NK-92 (cell line): ENCODE measurements around the gene CLUH.
"Not testable (repeated sequence)": the region's sequence is repeated elsewhere in the genome, so short reads cannot be mapped to it uniquely, and the experiment has no call there.

ENCODE experiments used
- DNase-seq: peaks from one replicate; lab custom pipeline; 2025; ENCODE audit not compliant: unreplicated experiment; lab: John Stamatoyannopoulos, UW

Gene CLUH

DNA sequence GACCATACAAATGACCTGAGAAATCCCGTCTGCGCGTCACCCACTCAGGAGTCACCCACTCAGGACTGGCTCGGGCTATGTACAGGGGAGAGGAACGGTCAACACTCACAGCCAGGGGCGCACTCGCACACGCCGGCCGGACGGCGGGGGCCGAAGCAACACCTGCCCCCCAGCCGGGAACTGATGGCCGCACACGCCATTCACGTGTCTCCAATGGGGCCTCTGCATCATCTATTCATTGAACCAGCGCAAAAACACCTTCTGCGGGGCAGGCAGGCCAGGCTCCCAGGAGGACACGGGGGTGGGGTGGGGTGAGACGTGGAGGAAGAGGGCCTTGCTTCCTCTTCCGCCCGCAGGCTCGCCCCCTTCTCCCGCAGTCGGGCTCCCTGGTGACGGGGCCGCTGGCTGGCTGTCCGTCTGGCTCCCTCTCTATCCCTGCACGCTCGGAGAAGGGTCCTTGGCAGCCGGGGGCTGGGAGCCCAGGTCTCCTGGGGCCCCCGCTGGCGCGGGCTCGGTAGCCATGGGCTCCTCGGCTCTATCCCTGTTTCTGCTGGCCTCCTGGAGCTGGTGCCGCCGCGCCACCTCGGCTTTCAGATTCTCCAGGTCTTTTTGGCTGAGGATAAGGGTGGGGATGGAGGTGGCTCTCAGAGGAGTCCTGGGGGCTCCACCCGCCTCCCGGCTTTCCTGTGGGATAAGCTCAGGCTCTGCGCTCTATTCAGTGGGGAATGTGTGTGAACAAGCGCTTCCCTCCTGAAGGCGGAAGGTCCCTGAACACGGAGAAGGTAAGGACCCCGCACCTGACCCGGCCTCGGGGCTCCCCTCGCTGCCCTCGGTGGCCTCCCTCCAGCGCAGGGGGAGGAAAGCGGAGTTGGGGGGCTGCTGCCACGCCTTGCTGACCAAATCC is 21.1 kb downstream of the CLUH start:
- no peak for DNase-seq

GRCh38 chr17:2689411-2690164 is 22.0 kb downstream of the CLUH start:
- no peak for DNase-seq

DNA sequence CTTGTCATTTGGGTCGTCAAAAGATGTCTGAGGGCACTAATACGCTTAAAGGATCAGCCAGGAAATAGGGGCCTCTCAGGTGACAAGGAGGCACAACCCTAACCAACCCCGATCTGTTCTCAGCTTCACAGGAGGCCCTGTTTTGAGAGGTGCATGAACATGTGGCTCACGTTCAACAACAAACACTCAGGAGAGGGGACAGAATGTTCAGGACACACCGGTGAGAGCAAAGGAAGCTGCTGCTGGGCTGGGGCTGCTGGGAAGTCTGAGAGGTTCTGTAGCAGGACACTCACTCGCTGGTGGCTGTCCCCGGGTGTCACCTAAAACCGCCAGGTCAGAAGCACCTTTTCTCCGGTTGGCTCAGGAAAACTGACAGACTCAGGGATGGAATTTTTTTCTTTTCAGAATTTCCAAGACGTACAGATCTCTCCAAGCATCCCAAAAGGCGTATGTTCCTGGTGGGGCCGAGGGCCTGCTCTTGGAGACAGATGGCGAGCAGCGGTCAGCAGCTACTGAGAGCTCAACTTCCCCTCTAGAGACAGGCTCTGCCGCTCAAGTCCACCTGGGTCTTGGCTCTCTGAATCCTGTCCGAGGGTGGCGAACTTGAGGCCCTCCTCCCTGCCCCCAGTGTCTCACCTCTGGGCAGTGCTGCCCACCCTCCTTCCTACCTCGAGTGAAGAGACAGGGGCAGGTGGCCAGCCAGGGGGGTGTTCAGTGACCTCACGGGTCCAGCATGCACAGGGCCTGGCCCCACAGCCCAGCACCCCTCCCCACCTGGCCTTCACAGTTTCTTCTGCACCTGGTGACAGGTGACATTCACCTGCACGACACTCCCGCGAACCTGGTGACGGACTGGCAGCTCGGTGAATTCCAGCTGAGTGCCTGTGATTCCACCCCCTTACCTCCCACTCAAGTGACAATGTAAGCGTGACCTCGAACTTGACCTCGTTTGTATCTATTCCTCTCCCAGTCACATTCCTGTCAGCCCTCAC is 22.9 kb downstream of the CLUH start:
- DNase-seq, result no peak

- DNase-seq, result no peak
Measured at GRCh38 chr17:2687074-2687418, 24.5 kb downstream of the CLUH start.

GRCh38 chr17:2685696-2686095 is 25.9 kb downstream of the CLUH start:
- DNase-seq, result no peak

GRCh38 chr17:2684549-2684948 is 27.0 kb downstream of the CLUH start:
- no peak for DNase-seq

GRCh38 chr17:2683912-2684311 is 27.7 kb downstream of the CLUH start:
- DNase-seq, result no peak

- DNase-seq, result no peak
Measured at GRCh38 chr17:2682176-2682938, 29.2 kb downstream of the CLUH start.

DNA sequence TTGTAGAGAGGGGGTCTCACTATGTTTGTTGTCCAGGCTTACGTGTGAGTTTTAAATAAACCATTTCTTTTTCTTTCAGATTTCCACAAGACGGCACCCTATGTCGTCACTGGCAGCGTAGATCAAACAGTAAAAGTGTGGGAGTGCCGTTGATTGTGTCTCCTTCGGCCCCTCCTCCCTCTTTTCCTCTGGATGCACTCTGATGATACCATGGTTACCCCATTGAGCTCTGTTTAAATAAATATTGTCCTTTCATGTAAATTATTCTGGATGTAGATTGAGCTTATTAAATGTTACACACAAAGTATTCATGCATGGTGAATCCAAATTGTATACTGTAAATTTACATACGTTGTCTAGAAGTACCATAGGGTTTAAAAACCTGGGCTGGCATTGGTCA is 29.9 kb downstream of the CLUH start:
- no peak for DNase-seq

DNA sequence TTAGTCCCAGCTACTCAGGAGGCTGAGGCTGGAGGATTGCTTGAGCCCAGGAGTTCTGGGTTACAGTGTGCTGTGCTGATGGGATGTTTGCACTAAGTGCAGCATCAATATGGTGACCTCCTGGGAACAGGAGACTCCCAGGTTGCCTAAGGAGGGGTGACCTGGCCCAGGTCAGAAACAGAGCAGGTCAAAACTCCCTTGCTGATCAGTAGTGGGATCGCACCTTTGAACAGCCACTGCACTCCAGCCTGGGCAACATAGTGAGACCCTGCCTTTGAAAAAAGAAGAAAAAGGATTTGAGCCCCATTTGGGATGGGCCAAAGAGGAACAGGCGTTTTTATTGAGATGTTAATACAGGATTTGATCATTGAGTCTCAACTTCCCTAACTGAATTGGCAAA is 30.6 kb downstream of the CLUH start:
- DNase-seq, result no peak

GRCh38 chr17:2679247-2679646 is 32.3 kb downstream of the CLUH start:
- DNase-seq, result not testable (repeated sequence)

GRCh38 chr17:2672026-2672425 is 39.5 kb downstream of the CLUH start:
- DNase-seq, result no peak

GRCh38 chr17:2660410-2660809 is 51.2 kb downstream of the CLUH start:
- not testable (repeated sequence) for DNase-seq

DNA sequence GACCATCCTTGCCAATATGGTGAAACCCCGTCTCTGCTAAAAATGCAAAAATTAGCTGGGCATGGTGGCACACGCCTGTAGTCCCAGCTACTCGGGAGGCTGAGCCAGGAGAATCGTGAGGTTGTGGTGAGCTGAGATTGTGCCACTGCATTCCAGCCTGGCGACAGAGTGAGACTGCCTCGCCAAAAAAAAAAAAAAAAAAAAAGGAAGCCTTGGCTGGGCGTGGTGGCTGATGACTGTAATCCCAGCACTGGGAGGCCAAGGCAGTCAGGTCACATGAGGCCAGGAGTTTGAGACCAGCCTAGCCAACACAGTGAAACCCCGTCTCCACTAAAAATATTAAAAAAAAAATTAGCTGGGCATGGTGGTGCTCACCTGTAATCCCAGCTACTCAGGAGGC is 52.2 kb downstream of the CLUH start:
- not testable (repeated sequence) for DNase-seq

DNA sequence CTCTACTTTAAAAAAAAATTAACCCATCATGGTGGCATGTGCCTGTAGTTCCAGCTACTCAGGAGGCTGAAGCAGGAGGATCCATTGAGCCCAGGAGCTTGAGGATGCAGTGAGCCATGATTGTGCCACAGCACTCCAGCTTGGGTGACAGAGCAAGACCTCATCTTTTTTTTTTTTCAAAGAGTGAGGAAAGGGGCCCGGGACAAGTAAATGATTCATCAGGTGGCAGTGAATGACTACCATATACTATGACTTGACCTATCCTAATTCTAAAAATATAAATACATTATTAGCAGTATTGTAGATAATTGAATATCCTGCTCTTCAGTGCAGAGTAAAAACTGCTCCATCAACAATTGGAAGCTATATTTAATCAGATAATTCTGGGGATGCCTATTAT is 55.3 kb downstream of the CLUH start:
- DNase-seq, result no peak

DNA sequence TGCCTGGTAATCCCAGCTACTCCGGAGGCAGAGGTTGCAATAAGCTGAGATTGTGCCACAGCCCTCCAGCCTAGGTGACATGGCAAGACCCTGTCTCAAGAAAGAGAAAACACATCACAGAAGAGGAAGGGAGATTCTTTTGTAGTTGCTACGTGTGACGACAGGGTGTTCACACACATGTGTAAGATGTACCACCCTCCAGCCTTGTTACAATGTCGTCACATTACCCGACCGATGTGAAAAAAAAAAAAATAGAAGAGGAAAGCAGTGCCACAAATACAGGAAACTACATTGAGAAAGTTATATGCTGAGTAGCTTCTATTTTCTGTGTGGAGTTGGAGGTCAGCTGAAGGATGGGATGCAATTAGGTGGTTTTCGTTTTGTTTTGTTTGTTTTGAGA is 56.0 kb downstream of the CLUH start:
- no peak for DNase-seq

DNA sequence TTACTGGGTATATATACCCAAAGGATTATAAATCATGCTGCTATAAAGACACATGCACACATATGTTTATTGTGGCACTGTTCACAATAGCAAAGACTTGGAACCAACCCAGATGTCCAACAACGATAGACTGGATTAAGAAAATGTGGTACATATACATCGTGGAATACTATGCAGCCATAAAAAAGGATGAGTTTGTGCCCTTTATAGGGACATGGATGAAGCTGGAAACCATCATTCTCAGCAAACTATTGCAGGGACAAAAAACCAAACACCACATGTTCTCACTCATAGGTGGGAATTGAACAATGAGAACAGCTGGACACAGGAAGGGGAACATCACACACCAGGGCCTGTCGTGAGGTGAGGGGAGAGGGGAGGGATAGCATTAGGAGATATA is 58.7 kb downstream of the CLUH start:
- DNase-seq, result not testable (repeated sequence)

DNA sequence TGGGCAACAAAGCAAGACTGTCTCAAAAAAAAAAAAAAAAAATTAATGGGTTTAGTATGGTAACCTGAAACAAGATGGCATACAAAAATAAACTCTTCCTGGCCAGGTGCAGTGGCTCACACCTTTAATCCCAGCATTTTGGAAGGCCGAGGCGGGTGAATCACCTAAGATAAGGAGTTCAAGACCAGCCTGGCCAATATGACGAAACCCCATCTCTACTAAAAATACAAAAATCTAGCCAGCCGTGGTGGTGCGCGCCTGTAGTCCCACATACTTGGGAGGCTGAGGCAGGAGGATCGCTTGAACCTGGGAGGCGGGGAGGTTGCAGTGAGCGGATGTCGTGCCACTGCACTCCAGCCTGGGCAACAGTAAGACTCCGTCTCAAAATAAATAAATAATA is 62.4 kb downstream of the CLUH start:
- no peak for DNase-seq

DNA sequence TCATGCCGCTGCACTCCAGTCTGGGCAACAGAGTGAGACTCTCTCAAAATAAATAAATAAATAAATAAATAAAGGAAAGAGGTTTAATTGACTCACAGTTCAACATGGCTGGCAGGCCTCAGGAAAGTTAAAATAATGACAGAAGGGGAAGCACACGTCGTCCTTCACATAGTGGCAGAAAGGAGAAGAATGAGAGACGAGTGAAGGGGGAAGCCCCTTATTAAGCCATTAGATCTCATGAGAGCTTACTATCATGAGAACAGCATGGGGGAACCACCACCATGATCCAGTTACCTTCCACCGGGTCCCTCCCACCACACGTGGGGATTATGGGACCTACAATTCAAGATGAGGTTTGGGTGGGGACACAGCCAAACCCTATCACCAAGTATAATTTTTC is 63.6 kb downstream of the CLUH start:
- DNase-seq, result no peak

GRCh38 chr17:2644971-2645370 is 66.6 kb downstream of the CLUH start:
- DNase-seq, result no peak
